Small intestine (tissue), 7 donors: Measurements from ENCODE around the gene CEP170. TPM values are rescaled to one million over a fixed set of nuclear protein-coding genes. Genes with fewer than 3 reads are reported as not detected.
"Not testable (repeated sequence)": the region's sequence is repeated elsewhere in the genome, so short reads cannot be mapped to it uniquely, and the experiment has no call there.

Source experiments
- DNase-seq, 2 donors: peaks; one replicate each; pipeline versions ENCODE4 v3.0.0 to v3.0.0-alpha.2; 2013
- FAIRE-seq: peaks from 2 replicates; lab custom pipeline; 2012; peaks lifted over from hg19 to GRCh38; lab: Jason Lieb, UNC
- H3K27ac ChIP-seq, 3 donors: one replicate each; pipeline ENCODE4 v1.5.1; 2013; ENCODE audit warnings: low read length in 2 of 3, mild to moderate bottlenecking in 2 of 3, control low read depth in 1 of 3, inconsistent platforms in 1 of 3, low read depth in 1 of 3, moderate library complexity in 1 of 3
- H3K27me3 ChIP-seq, 3 donors: one replicate each; pipeline ENCODE4 v1.6.1; 2013; ENCODE audit warnings: low read length in 3 of 3, inconsistent platforms in 1 of 3; ENCODE audit not compliant: control insufficient read depth in 3 of 3, insufficient read depth in 3 of 3
- H3K36me3 ChIP-seq, 3 donors: one replicate each; pipeline ENCODE4 v1.6.1; 2013; ENCODE audit warnings: low read length in 3 of 3, inconsistent platforms in 1 of 3, low read depth in 1 of 3, mild to moderate bottlenecking in 1 of 3, moderate library complexity in 1 of 3; ENCODE audit not compliant: control insufficient read depth in 3 of 3, insufficient read depth in 2 of 3
- H3K4me1 ChIP-seq, 3 donors: one replicate each; pipeline ENCODE4 v1.6.1; 2013; ENCODE audit warnings: low read length in 2 of 3, inconsistent platforms in 1 of 3, low read depth in 1 of 3, mild to moderate bottlenecking in 1 of 3, moderate library complexity in 1 of 3; ENCODE audit not compliant: control insufficient read depth in 3 of 3, insufficient read depth in 2 of 3
- H3K4me3 ChIP-seq, 3 donors: one replicate each; pipeline ENCODE4 v1.5.1; 2013; ENCODE audit warnings: low read length in 3 of 3, control low read depth in 1 of 3, inconsistent platforms in 1 of 3, low read depth in 1 of 3, mild to moderate bottlenecking in 1 of 3, moderate library complexity in 1 of 3
- H3K9me3 ChIP-seq, 2 donors: one replicate each; pipeline ENCODE4 v1.6.1; 2013; ENCODE audit warnings: low read depth in 1 of 2, low read length in 1 of 2; ENCODE audit not compliant: control insufficient read depth in 2 of 2, insufficient read depth in 1 of 2
- WGBS, 3 donors: extraction: QIAGEN DNeasy Blood & Tissue Kit; methylation state at CpG; one replicate each; pipeline ENCODE4 v1.1.7; 2013; 5-methylcytosine and 5-hydroxymethylcytosine counted together
- polyA plus RNA-seq, 4 donors: library from polyadenylated mRNA; stranded (reverse) in 3 of 4; unstranded in 1 of 4; fragments of 200-250 nt in 3 of 4; fragments of 120-200 nt in 1 of 4; gene quantifications; one replicate each; pipeline versions ENCODE4 v1.2.1 to v1.2.3, GENCODE V29; 2013
- donor health status: healthy with polysubstance abuse.
- donor health status: control.
- donor health status: control.
- donor health status: Bipolar disorder and iron deficiency.
- donor health status: healthy.

Gene CEP170
- polyA plus RNA-seq, 4 donors = 1.1 to 12.9 (median 4.8) TPM

DNA sequence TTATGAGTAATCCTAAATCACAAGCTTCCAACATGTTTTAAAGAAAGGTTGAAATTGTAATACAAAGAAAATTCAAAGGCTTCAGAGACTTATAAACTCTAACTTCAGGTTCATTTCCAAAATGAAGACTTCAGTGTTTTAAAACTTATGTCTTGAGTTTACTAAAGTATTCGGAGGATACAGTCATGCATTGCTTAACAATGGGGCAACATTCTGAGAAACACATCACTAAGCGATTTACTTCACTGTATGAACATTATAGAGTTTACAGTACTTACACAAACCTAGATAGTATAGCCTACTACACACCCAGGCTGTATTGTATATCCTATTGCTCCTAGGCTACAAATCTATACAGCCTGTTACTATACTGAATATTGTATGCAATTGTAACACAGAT lies 38.3 kb downstream of the CEP170 start:
- 95 to 97% (median 96%) methylated on average over 2 of the region's 2 CpGs for WGBS, 3 donors

DNA sequence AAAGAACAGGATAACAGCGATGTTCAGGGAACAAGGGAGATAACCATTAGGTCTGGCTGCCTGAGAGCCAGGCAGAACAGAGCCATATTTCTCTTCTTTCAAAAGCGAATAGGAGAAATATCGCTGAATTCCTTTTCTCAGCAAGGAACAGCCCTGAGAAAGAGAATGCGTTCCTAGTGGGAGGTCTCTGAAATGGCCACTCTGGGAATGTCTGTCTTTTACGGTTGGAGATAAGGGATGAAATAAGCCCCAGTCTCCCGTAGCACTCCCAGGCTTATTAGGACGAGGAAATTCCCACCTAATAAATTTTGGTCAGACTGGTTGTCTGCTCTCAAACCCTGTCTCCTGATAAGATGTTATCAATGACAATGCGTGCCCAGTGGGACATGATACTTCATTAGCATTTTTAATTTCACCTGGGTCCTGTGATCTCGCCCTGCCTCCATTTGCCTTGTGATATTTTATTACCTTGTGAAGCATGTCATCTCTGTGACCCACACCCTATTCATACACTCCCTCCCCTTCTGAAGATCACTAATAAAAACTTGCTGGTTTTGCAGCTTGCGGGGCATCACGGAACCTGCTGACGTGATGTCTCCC lies 39.7 kb downstream of the CEP170 start:
- H3K4me1 ChIP-seq, H3K27ac ChIP-seq, FAIRE-seq: not testable (repeated sequence)

More for the DNA sequence above, 38.3 kb downstream of the CEP170 start:
- H3K4me1 ChIP-seq = no peaks in the 10 kb centered on the region
- H3K27me3 ChIP-seq = no peaks in the 10 kb centered on the region
- H3K9me3 ChIP-seq = no peaks in the 10 kb centered on the region
- DNase-seq (no peak), FAIRE-seq (no peak)
- H3K4me3 ChIP-seq = no peak overlapping the region
- peaks cover 0 to 6% (median 0%) of the 10 kb centered on the region in 3 donors for H3K36me3 ChIP-seq
- H3K27ac ChIP-seq = no peak overlapping the region

GRCh38 chr1:243213045-243213787 lies 41.9 kb downstream of the CEP170 start:
- WGBS, 3 donors = 85 to 93% (median 92%) methylated on average over 4 of the region's 4 CpGs
- no peak for FAIRE-seq

More for the DNA sequence above, 39.7 kb downstream of the CEP170 start:
- not testable (repeated sequence) for DNase-seq, H3K36me3 ChIP-seq, H3K4me3 ChIP-seq, H3K27me3 ChIP-seq, H3K9me3 ChIP-seq
- WGBS, 3 donors = 87 to 88% (median 88%) methylated on average over 11 of the region's 12 CpGs

DNA sequence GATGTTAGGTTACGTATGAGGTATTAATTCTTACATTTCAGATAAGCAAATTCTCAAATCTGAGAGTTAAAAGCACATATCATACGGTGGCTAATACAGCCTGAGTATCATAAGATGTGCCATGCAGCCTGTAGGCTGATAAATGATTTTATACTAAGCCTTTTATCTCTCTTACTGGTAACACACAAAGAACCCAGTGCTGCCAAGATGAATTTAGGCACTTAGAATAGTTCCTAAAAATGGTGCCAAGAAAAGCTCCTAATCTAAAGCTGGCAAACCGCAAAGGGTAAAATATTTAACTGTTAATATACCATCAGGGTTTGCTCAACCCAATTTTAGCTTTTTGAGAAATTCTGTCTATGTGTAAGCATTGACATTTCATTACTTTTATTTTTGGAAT lies 43.1 kb downstream of the CEP170 start:
- not testable (repeated sequence) for H3K4me1 ChIP-seq, H3K27me3 ChIP-seq, FAIRE-seq, H3K36me3 ChIP-seq, H3K27ac ChIP-seq, H3K4me3 ChIP-seq, H3K9me3 ChIP-seq, DNase-seq
- WGBS, 3 donors = 53 to 60% (median 57%) methylated on average over 2 of the region's 3 CpGs

More at GRCh38 chr1:243213045-243213787, 41.9 kb downstream of the CEP170 start:
- no peak overlapping the region for H3K4me3 ChIP-seq
- H3K9me3 ChIP-seq = no peaks in the 10 kb centered on the region
- H3K27me3 ChIP-seq = no peaks in the 10 kb centered on the region
- peaks cover 0 to 2% (median 0%) of the 10 kb centered on the region in 3 donors for H3K36me3 ChIP-seq
- no peaks in the 10 kb centered on the region for H3K4me1 ChIP-seq
- DNase-seq = no peak
- no peak overlapping the region for H3K27ac ChIP-seq

- not testable (repeated sequence) for H3K4me3 ChIP-seq, H3K27me3 ChIP-seq, DNase-seq, H3K36me3 ChIP-seq, H3K27ac ChIP-seq, H3K4me1 ChIP-seq, FAIRE-seq, H3K9me3 ChIP-seq
- WGBS, 3 donors = 91 to 99% (median 92%) methylated on average over 3 of the region's 3 CpGs
Measured at GRCh38 chr1:243205026-243205501, 50.0 kb downstream of the CEP170 start.

DNA sequence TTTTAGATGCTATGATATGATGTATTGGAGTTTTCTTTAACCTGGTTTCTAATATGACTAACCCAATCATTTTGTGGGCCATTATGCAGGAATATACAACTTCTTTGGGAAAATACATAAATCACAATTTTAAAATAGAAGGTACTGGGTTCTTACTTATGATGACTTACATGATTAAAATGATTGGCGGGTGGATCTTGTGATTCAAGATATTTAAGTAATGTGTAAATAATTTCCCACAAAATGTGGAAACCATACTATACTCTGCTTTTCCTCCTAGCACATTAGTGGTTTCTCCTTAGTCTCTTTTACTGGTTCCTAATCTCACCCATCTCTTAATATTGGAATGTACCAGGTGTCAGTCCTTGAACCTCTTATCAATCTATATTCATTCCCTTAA lies 50.7 kb downstream of the CEP170 start:
- H3K9me3 ChIP-seq, H3K27ac ChIP-seq, H3K36me3 ChIP-seq, H3K27me3 ChIP-seq, DNase-seq, H3K4me1 ChIP-seq, H3K4me3 ChIP-seq, FAIRE-seq: not testable (repeated sequence)
- 94 to 98% (median 96%) methylated on average over 1 of the region's 1 CpG for WGBS, 3 donors

- 85 to 94% (median 87%) methylated on average over 4 of the region's 4 CpGs for WGBS, 3 donors
- H3K4me1 ChIP-seq, H3K36me3 ChIP-seq, FAIRE-seq, DNase-seq, H3K27me3 ChIP-seq, H3K9me3 ChIP-seq, H3K27ac ChIP-seq, H3K4me3 ChIP-seq: not testable (repeated sequence)
Measured at GRCh38 chr1:243203196-243203595, 51.9 kb downstream of the CEP170 start.

GRCh38 chr1:243201316-243201715 lies 53.8 kb downstream of the CEP170 start:
- H3K27ac ChIP-seq, H3K36me3 ChIP-seq, H3K4me3 ChIP-seq, H3K4me1 ChIP-seq, H3K27me3 ChIP-seq, H3K9me3 ChIP-seq, DNase-seq: not testable (repeated sequence)
- FAIRE-seq = peak; percentile 51
- 40 to 67% (median 54%) methylated on average over 2 of the region's 2 CpGs for WGBS, 3 donors
